ENCODE measurements around the gene BRD2. TPM values are rescaled to one million over a fixed set of nuclear protein-coding genes. Genes with fewer than 3 reads are reported as not detected.

BRD2 gene
- total RNA-seq, 2 experiments from 2014 or later: 290 to 297 TPM

DNA sequence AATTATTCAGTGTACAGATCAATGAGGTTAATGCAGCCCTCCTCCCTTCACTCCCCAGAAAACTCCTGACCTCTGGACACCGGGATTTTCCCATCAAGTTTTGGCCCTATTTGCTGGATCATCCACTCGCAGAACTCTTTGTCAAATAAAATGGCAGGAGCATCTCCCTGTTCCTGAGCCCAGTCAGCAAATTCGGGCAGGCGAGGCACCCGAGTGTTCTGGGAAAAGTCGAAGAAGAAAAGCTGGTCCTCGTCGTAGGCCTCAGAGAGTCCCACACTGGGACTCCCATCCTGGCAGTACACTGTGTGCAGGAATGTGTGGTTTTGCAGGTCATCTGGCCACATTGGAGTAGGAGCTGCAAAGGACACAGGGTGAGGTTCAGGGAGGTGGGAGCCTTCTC lies 17.9 kb upstream of the BRD2 start:
- no peak for DNase-seq
- POLR2A ChIA-PET: interaction anchor here (0.8 to 13.5 kb wide), 6 partner anchors 9 to 75 kb away, joined by 3 to 538 read pairs (median 4); partner anchors contain the start of gene BRD2
- H3K4me1 Mint-ChIP-seq: peaks cover 65% of the 10 kb centered on the region
- H3K4me3 Mint-ChIP-seq: no peak overlapping the region
- H3K27ac Mint-ChIP-seq: no peak overlapping the region
- peaks cover 11% of the 10 kb centered on the region for H3K36me3 Mint-ChIP-seq (ENCODE audit: low read depth)
- no peaks in the 10 kb centered on the region for H3K9me3 Mint-ChIP-seq
- CTCF ChIA-PET: interaction anchor here (1.0 to 13.5 kb wide), 7 partner anchors 9 to 111 kb away, joined by 3 to 259 read pairs (median 5); partner anchors contain the start of genes BRD2, HLA-DMB and TAP2
- H3K27me3 Mint-ChIP-seq: no peaks in the 10 kb centered on the region

DNA sequence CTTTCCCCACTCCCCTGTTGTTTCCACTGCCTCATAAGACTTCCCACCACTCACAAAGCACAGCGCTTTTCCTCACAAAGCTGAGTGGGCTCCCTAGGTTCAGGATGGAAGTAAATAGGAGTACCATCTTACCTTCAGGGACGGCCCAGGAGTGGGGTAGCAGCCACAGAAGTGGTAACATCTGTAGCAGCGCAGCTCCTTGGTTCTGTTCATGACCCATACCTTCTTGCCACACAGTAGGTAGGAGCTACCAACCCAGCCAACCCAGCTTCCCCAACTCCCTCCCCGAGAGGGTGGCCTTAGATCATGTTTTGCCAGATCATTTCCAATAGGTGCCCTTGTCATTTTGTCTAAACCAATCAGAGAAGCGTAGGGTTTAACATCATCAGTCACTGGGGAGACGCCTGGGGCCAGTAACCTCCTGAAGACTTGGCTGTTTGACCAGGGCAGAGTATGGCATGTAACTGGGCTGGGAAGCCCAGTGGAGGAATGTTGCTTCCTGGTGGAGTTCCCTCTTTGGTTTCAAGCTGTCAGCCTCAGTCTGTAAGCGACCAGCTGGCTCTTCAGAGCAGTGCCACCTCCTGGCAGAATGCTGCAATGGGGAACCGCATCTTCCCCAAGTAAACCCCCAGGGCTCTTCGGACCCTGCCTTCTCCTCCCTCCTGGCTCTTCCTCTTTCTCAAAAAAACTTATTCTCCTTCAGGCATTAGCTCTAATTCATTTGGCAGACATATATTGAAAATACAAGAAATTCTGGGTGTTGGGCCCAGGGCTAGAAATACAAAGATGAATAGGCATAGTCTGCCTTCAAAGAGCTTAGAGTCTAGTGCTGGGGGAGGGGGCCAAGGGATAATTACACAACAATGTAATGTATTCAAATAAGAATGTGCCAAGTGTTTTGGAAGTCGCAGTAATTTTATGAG lies 15.3 kb upstream of the BRD2 start, which contains the start of gene HLA-DMA:
TSS of gene HLA-DMA (minus strand) at position 281 of the 923 bp plus-strand sequence. CDS start at position 220, 61 bp downstream.
- ChIA-PET CTCF (interaction anchor here (0.6 to 13.5 kb wide), 30 partner anchors 10 to 757 kb away, joined by 3 to 259 read pairs (median 7); partner anchors contain the start of genes BRD2, CUTA, HLA-DMB and HLA-DPB1), POLR2A (interaction anchor here (0.9 to 13.5 kb wide), 12 partner anchors 11 to 114 kb away, joined by 3 to 538 read pairs (median 14); partner anchors contain the start of genes BRD2, HLA-DMB, PSMB9 and TAP1)
- Mint-ChIP-seq H3K36me3 (ENCODE audit: low read depth) (peaks cover 8% of the 10 kb centered on the region), H3K9me3 (no peaks in the 10 kb centered on the region), H3K4me1 (peaks cover 56% of the 10 kb centered on the region), H3K27me3 (no peaks in the 10 kb centered on the region), H3K27ac (peak within 1 kb of the TSS; percentile 67), H3K4me3 (peak within 1 kb of the TSS; percentile 81)
- DNase-seq: peak; percentile 83

DNA sequence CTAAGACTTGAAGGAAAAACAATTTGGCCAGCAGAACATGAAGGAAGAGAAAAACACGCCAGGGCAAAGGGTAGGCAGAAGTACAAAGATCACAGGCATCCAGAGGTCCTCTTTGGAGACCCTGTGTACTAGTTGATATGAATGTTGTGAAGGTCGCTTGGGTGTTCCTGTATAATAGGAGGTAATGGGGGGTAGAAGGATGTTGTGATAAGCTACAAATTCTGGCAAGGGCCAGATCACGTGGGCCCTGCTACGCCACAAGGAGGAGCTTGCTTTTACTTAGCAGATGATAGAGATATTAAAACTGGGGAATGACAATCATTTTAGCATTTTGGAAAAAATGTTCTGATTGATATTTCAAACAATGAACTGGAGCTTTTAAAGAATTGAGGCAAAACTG lies 14.6 kb upstream of the BRD2 start:
- peaks cover 51% of the 10 kb centered on the region for H3K4me1 Mint-ChIP-seq
- ChIA-PET CTCF (interaction anchor here (0.6 to 13.5 kb wide), 28 partner anchors 9 to 758 kb away, joined by 3 to 259 read pairs (median 8); partner anchors contain the start of genes BRD2, HLA-DMB, PSMB9 and TAP1), POLR2A (interaction anchor here (0.9 to 13.5 kb wide), 13 partner anchors 11 to 115 kb away, joined by 3 to 538 read pairs (median 14); partner anchors contain the start of genes BRD2, HLA-DMB, PSMB9 and TAP1)
- H3K9me3 Mint-ChIP-seq: no peaks in the 10 kb centered on the region
- no peaks in the 10 kb centered on the region for H3K27me3 Mint-ChIP-seq
- no peak overlapping the region for H3K4me3 Mint-ChIP-seq
- H3K27ac Mint-ChIP-seq: no peak overlapping the region
- peaks cover 8% of the 10 kb centered on the region for H3K36me3 Mint-ChIP-seq (ENCODE audit: low read depth)
- DNase-seq: no peak

DNA sequence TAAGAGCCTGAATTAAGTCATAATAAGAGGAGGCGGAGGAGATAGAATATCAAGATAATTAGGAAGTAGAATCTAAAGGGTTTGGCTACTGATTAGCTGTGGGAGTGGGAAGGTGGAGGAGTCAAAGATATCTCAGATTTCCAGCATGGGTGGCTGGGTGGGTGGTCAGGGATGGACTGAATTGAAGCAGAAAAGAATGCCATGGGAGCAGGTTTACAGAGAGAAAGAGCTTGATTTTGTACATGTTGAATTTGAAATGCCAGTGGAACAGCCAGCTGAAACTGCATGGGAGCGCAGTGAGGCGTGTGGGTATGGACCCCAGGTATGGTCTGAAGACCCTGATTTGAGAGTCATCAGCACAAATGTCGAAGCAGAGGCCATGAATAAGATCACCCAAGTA lies 14.1 kb upstream of the BRD2 start:
- no peaks in the 10 kb centered on the region for H3K27me3 Mint-ChIP-seq
- no peak overlapping the region for H3K27ac Mint-ChIP-seq
- peaks cover 46% of the 10 kb centered on the region for H3K4me1 Mint-ChIP-seq
- ChIA-PET CTCF (interaction anchor here (0.6 to 13.5 kb wide), 29 partner anchors 8 to 316 kb away, joined by 3 to 259 read pairs (median 6); partner anchors contain the start of genes BRD2, HLA-DMB, HLA-DPB1 and TAP1), POLR2A (interaction anchor here (0.7 to 13.5 kb wide), 9 partner anchors 12 to 115 kb away, joined by 3 to 538 read pairs (median 18); partner anchors contain the start of genes BRD2, HLA-DMB and TAP2)
- peaks cover 5% of the 10 kb centered on the region for H3K36me3 Mint-ChIP-seq (ENCODE audit: low read depth)
- H3K9me3 Mint-ChIP-seq: no peaks in the 10 kb centered on the region
- no peak overlapping the region for H3K4me3 Mint-ChIP-seq
- DNase-seq: no peak

DNA sequence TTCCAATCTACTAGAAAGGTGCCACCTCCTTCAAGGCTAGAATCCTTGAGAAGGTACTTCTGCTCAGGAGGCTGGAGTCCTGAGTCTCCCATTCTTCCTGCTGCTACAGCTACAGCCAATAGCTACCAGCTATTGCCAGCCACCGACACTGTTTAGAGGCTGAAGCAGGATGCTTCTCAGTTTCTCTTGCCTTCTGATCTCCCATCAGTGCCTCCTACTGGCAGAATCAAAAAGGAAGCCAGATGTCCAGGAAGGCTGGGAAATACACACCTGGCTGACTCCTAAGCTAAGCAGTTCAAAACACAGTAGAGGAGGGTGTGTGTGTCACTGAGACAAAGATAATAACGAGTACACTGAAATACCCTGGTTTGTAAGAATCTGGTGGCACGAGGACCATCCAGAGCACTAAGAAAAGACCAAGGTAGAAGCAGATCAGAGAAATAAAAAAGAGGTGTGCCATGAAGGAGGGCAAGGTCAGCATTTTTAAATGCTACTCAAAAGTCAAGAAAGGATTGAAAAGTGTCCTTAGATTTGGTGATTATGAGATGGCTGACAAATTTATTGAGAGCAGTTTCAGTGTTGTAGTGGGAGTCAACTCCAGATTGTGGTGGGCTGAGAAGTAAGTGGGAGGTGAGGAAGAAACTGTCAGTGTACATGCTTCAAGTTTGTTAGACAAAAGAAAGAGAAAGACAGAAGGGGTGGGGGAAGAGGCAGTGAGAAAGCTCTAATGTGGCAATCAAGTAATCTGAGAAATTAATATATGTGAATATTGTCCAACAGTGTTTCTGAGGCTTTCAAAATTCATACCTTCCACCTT lies 13.2 kb upstream of the BRD2 start:
- H3K4me1 Mint-ChIP-seq: peaks cover 38% of the 10 kb centered on the region
- peaks cover 3% of the 10 kb centered on the region for H3K36me3 Mint-ChIP-seq (ENCODE audit: low read depth)
- CTCF ChIA-PET: interaction anchor here (0.6 to 13.5 kb wide), 25 partner anchors 8 to 315 kb away, joined by 3 to 259 read pairs (median 6); partner anchors contain the start of genes BRD2, HLA-DMB, HLA-DPB1 and TAP1
- no peaks in the 10 kb centered on the region for H3K27me3 Mint-ChIP-seq
- DNase-seq: peak; percentile 45
- no peaks in the 10 kb centered on the region for H3K9me3 Mint-ChIP-seq
- no peak overlapping the region for H3K4me3 Mint-ChIP-seq
- POLR2A ChIA-PET: interaction anchor here (0.7 to 13.5 kb wide), 9 partner anchors 13 to 116 kb away, joined by 3 to 538 read pairs (median 4); partner anchors contain the start of genes BRD2, HLA-DMB and TAP2
- no peak overlapping the region for H3K27ac Mint-ChIP-seq

DNA sequence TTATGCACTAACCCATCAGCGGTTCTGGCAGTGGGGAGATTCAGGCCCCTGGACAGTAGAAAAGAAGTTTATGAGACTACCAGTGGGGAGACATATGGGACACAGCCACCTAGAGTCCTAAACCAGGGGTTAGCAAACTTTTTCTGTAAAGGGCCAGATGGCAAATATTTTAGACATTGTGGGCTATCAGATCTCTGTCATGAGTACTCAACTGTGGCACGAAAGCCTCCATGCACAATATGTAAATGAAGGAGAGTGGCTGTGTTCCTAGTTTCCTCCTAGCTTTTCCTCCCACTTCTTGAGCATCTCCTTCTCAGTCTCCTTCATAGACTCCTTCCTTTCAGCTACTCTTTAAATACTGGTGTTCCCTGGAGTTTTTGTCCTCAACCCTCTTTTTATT lies 12.2 kb upstream of the BRD2 start:
- POLR2A ChIA-PET: interaction anchor here (3.8 to 13.5 kb wide), 3 partner anchors 13 to 61 kb away, joined by 26 to 538 read pairs (median 84); partner anchors contain the start of genes BRD2 and HLA-DMB
- CTCF ChIA-PET: interaction anchor here (1.9 to 13.5 kb wide), 5 partner anchors 15 to 88 kb away, joined by 5 to 259 read pairs (median 64); partner anchors contain the start of gene BRD2

DNA sequence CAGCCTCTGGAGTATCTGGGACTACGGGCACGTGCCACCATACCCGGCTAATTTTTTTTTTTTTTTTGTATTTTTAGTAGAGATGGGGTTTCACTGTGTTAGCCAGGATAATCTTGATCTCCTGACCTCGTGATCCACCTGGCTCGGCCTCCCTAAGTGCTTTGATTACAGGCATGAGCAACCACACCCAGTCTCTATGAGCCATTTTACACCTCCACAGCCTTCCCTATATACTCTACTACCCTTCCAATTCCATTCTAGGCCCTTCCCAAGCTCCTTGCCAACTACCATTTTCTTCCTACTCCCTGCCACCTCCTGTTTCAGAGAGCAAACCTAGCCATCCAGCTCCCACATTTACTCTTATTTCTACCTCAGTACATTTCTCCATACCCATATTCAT lies 7.8 kb upstream of the BRD2 start:
- H3K9me3 Mint-ChIP-seq: no peaks in the 10 kb centered on the region
- POLR2A ChIA-PET: interaction anchor here (1.8 to 17.7 kb wide), 3 partner anchors 7 to 12 kb away, joined by 3 to 538 read pairs (median 17); partner anchors contain the start of gene HLA-DMA
- no peak overlapping the region for H3K27ac Mint-ChIP-seq
- peaks cover 21% of the 10 kb centered on the region for H3K4me1 Mint-ChIP-seq
- no peak overlapping the region for H3K4me3 Mint-ChIP-seq
- DNase-seq: no peak
- peaks cover 6% of the 10 kb centered on the region for H3K36me3 Mint-ChIP-seq (ENCODE audit: low read depth)
- no peaks in the 10 kb centered on the region for H3K27me3 Mint-ChIP-seq
- CTCF ChIA-PET: interaction anchor here (1.0 to 4.0 kb wide), 2 partner anchors 7 to 11 kb away, joined by 3 to 48 read pairs; partner anchors contain the start of gene HLA-DMA

More for the DNA sequence above, 12.2 kb upstream of the BRD2 start:
- H3K4me1 Mint-ChIP-seq: peaks cover 35% of the 10 kb centered on the region
- peaks cover 6% of the 10 kb centered on the region for H3K36me3 Mint-ChIP-seq (ENCODE audit: low read depth)
- no peaks in the 10 kb centered on the region for H3K27me3 Mint-ChIP-seq
- H3K9me3 Mint-ChIP-seq: no peaks in the 10 kb centered on the region
- no peak overlapping the region for H3K27ac Mint-ChIP-seq
- H3K4me3 Mint-ChIP-seq: no peak overlapping the region
- no peak for DNase-seq

DNA sequence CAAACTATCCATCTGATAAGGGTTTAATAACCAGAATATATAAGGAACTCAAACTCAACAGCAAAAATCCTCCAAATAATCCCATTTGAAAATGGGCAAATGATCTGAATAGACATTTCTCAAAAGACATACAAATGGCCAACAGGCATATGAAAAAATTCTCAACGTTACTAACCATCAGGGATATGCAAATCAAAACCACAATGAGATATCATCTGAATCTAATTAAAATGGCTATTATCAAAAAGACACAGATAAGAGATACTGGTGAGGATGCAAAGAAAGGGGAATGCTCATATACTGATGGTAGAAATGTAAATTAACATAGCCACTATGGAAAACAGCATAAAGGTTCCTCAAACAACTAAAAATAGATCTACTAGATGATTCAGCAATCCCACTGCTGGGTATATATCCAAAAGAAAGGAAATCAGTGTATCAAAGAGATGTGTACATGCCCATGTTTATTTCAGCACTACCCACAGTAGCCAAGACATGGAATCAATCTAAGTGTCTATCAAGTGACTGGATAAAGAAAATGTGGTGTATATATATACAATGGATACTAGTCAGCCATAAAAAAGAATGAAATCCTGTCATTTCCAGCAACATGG lies 6.1 kb upstream of the BRD2 start:
- H3K9me3 Mint-ChIP-seq: no peaks in the 10 kb centered on the region
- H3K36me3 Mint-ChIP-seq (ENCODE audit: low read depth): peaks cover 8% of the 10 kb centered on the region
- POLR2A ChIA-PET: interaction anchor here (2.0 to 17.7 kb wide), 4 partner anchors 9 to 17 kb away, joined by 5 to 538 read pairs (median 26); partner anchors contain the start of gene HLA-DMA
- CTCF ChIA-PET: interaction anchor here (1.3 to 4.0 kb wide), 3 partner anchors 9 to 29 kb away, joined by 6 to 48 read pairs (median 10); partner anchors contain the start of gene HLA-DMA
- peaks cover 36% of the 10 kb centered on the region for H3K4me1 Mint-ChIP-seq
- DNase-seq: no peak
- no peaks in the 10 kb centered on the region for H3K27me3 Mint-ChIP-seq
- H3K4me3 Mint-ChIP-seq: no peak overlapping the region
- no peak overlapping the region for H3K27ac Mint-ChIP-seq

DNA sequence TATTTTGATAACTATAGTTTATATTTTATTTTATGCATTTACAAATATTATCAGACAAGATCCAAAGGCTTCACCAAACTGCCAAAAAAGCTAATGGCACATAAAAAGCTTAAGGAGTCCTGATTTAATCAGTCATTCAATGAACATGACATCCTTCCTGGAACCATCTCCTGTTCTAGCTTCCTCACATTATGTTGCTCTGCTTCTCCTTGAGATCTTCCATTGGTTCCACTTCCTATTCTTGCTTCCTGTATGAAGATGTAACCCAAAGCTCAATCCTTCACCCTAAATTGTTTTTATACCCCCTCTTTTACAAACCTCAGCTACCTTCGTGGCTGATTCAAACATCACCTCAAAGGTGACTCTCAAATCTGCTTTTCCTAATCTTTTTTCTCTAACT lies 4.5 kb upstream of the BRD2 start:
- peaks cover 38% of the 10 kb centered on the region for H3K4me1 Mint-ChIP-seq

DNA sequence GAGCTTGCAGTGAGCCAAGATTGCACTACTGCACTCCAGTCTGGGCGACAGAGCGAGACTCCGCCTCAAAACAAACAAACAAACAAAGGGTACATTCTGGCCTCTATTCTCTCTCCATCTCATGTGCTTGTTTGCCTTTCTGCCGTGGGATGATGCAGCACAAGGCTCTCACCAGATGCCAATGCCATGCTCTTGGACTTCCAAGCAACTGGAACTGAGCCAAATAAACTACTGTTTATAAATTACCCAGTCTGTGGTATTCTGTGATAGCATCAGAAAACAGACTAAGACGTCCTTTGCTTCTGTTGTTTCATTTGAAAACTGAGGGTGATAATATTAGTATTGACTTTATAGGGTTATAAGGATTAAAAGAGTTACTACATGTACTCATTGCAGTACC lies 3.6 kb upstream of the BRD2 start:
- H3K27ac Mint-ChIP-seq: no peak overlapping the region
- POLR2A ChIA-PET: interaction anchor here (1.7 to 17.7 kb wide), 3 partner anchors 10 to 70 kb away, joined by 5 to 538 read pairs (median 179); partner anchors contain the start of gene HLA-DMA

More for the DNA sequence above, 4.5 kb upstream of the BRD2 start:
- no peak overlapping the region for H3K27ac Mint-ChIP-seq
- H3K27me3 Mint-ChIP-seq: no peaks in the 10 kb centered on the region
- CTCF ChIA-PET: interaction anchor here (0.9 to 4.0 kb wide), 6 partner anchors 8 to 125 kb away, joined by 3 to 48 read pairs (median 6); partner anchors contain the start of genes HLA-DMA and TAP2
- POLR2A ChIA-PET: interaction anchor here (0.7 to 17.7 kb wide), 7 partner anchors 9 to 883 kb away, joined by 3 to 538 read pairs (median 5); partner anchors contain the start of gene HLA-DMA
- no peak overlapping the region for H3K4me3 Mint-ChIP-seq
- no peak for DNase-seq
- peaks cover 13% of the 10 kb centered on the region for H3K36me3 Mint-ChIP-seq (ENCODE audit: low read depth)
- no peaks in the 10 kb centered on the region for H3K9me3 Mint-ChIP-seq

More for the DNA sequence above, 3.6 kb upstream of the BRD2 start:
- no peak overlapping the region for H3K4me3 Mint-ChIP-seq
- no peaks in the 10 kb centered on the region for H3K9me3 Mint-ChIP-seq
- no peak for DNase-seq
- peaks cover 14% of the 10 kb centered on the region for H3K36me3 Mint-ChIP-seq (ENCODE audit: low read depth)
- H3K27me3 Mint-ChIP-seq: no peaks in the 10 kb centered on the region
- CTCF ChIA-PET: interaction anchor here (1.2 to 13.5 kb wide), 5 partner anchors 11 to 126 kb away, joined by 4 to 259 read pairs (median 41); partner anchors contain the start of genes HLA-DMA and TAP2
- H3K4me1 Mint-ChIP-seq: peaks cover 38% of the 10 kb centered on the region
